RWPE1 (cell line): ENCODE results near the gene FSTL4.
A peak's percentile ranks its signal among the peaks of the same experiment; 100 is the strongest.

Experiments used
- CTCF ChIA-PET: fragments of 350-600 bp; sonication (Branson Sonifier 250); formaldehyde crosslinking; extraction: SDS; loops from one replicate; lab custom pipeline; 2021; lab: Yijun Ruan, JAX
- POLR2A ChIA-PET: fragments of 400-600 bp; formaldehyde crosslinking; extraction: SDS; loops from one replicate; lab custom pipeline; 2020; ENCODE audit warnings: antibody characterized with exemption; ENCODE audit not compliant: low non-redundant PET; lab: Yijun Ruan, JAX
- DNase-seq: peaks from one replicate; pipeline ENCODE4 v3.0.0; 2012; ENCODE audit warnings: low spot score
- H3K27ac ChIP-seq: fragments of 450-650 bp; 2 replicates; pipeline ENCODE4 v1.5.1; 2017
- TF ChIP-seq, protein P1 (sequence below): fragments of 450-650 bp; conservative IDR thresholded peaks from 2 replicates; pipeline ENCODE4 v1.5.1; 2017; ENCODE audit warnings: low read depth, mild to moderate bottlenecking

FSTL4 gene

DNA sequence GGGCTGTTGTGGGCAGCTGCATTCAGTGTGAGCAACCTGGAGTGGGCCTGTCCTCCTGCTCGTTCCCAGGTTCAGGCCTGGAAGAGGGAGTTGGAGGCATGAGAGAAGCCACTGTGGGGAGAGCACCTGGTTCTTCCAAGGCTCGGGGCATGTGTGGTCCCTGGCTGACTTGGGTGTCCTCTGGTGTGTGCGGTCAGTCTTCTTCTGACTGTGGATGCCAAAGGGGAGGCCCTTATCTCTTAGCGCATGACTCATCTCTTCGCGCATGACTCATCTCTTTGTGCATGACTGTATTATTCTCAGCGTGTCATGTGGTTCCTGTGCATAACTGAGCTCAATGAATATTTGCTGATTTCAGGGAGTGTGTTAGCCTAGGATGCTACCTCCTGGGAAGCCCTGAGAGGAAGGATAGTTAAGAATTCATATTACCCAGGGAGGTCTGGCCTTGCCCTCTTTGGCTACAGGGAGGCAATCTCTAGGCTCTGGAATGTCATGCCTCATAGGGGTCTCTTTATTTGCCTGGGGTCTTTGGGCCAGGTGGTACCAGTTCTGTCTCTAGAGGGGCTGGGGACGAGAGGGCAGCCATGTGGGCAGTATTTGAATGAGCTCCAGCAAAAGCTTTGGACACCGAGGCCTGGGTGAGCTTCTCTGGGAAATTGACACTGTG is 371.8 kb downstream of the FSTL4 start:
- TF ChIP-seq, protein P1, sequence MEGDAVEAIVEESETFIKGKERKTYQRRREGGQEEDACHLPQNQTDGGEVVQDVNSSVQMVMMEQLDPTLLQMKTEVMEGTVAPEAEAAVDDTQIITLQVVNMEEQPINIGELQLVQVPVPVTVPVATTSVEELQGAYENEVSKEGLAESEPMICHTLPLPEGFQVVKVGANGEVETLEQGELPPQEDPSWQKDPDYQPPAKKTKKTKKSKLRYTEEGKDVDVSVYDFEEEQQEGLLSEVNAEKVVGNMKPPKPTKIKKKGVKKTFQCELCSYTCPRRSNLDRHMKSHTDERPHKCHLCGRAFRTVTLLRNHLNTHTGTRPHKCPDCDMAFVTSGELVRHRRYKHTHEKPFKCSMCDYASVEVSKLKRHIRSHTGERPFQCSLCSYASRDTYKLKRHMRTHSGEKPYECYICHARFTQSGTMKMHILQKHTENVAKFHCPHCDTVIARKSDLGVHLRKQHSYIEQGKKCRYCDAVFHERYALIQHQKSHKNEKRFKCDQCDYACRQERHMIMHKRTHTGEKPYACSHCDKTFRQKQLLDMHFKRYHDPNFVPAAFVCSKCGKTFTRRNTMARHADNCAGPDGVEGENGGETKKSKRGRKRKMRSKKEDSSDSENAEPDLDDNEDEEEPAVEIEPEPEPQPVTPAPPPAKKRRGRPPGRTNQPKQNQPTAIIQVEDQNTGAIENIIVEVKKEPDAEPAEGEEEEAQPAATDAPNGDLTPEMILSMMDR = no peak
- H3K27ac ChIP-seq = peak overlapping the region; percentile 88
- ChIA-PET POLR2A (interaction anchor here (0.5 kb wide), 1 partner anchor 21 kb away, joined by 3 read pairs; no protein-coding TSS in a partner anchor), CTCF (interaction anchor here (0.6 to 2.0 kb wide), 3 partner anchors 13 to 138 kb away, joined by 3 to 4 read pairs (median 3); no protein-coding TSS in a partner anchor)
- peak; percentile 95 for DNase-seq

DNA sequence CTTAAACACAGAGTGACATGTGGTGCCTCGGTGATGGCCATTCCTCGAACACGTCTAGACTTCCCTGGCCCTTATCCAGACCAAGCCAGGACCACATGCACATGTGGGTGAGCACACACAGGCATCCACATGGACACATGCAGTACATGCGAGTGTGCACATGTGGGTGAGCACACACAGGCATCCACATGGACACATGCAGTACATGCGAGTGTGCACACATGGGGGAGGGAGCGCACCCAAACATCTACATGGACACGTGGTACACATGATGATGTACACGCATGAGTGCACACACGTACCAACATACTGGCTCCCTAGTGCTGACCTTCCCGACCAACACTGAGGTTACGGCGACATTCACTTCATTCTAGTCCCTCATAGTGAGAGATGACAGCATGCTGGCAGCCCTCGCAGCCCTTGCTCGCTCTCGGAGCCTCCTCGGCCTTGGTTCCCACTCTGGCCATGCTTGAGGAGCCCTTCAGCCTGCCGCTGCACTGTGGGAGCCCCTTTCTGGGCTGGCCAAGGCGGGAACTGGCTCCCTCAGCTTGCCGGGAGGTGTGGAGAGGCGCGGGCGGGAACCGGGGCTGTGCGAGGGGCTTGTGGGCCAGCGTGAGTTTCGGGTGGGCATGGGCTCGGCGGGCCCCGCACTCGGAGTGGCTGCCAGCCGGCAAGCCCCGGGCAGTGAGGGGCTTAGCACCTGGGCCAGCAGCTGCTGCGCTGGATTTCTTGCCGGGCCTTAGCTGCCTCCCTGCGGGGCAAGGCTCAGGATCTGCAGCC is 373.7 kb downstream of the FSTL4 start:
- POLR2A ChIA-PET = no interaction called here

DNA sequence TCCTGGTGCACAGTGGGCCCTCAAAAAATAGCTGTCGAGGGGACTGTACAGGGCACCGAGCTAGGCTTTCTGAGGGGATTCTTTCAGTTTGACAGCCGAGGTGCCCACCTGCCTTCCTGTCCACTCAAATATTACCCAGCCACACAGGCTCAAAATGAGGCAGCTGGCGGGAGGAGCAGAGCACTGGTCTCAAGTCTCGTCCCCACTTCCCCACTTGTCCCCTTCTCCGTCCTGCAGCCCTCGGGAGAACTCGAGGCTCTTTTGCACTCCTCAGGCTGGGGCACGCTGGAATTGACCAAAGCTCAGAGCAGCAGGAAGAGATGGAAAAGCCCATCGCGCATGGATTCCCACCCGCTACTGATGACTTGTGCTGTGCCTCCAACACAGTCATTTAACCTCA is 375.4 kb downstream of the FSTL4 start:
- ChIA-PET CTCF (no interaction called here), POLR2A (no interaction called here)
- TF ChIP-seq, protein P1 = no peak
- DNase-seq = no peak
- H3K27ac ChIP-seq = peak overlapping the region; percentile 46

More for the DNA sequence above, 373.7 kb downstream of the FSTL4 start:
- CTCF ChIA-PET = no interaction called here
- TF ChIP-seq, protein P1 = no peak
- H3K27ac ChIP-seq = peak overlapping the region; percentile 10; the same call in 1 of the 2 replicates
- DNase-seq = no peak

DNA sequence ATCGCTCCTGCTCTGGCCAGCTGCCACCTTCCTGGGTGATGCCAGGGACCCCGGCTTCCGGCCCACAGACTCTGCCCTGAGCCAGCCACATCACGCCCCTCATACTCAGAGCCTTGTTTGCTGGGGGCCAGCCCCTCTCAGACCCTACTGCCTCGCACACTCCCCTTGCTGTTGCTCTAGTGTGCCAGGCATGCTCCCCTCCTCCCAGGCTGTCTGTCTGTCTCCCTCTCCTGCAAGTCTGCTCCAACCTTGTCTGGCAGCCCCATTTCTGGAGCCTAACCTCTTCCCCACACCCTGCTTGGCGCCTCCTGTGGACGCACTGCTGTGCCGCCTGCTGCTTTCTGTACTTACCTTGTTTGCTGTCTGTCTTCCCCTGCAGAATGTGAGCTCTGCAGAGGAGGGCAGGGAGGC is 375.8 kb downstream of the FSTL4 start:
- CTCF ChIA-PET = interaction anchor here (0.6 kb wide), 1 partner anchor 125 kb away, joined by 3 read pairs; no protein-coding TSS in a partner anchor
- POLR2A ChIA-PET = no interaction called here
- TF ChIP-seq, protein P1 = no peak

DNA sequence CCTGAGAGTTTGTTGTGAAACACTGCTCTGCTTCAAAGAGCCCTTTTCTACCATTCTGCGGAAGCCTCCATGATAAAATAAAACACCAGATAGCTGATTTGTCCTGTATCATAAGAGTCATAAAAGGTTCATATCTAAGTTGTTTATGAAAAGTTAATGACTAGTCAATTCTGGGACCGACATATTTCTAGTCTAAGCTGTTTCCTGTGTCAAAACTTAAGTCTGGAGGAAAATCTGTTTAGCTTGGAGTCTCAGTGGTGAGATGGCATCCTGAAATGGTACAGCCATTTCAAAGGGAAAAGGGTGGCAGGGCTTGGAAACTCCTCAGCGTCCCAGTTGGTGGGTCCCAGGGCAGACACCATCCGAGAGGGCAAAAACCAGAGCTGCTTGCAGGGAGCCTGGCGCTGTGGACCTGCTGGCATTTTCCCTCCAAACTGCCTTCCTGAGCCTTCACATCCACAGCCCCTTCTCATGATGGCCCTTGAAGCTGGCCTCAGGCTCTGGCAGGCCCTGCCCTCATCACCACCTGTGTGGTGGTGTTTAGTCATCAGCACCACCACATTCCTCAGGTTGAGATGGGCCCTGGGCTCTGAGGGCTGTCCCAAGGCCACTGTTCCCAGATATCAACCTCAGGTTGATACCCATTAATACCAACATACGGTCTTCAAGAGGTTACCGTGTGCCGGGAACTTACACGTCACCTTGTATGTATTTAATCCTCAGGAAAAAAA is 376.5 kb downstream of the FSTL4 start:
- H3K27ac ChIP-seq = peak overlapping the region; percentile 46
- DNase-seq = peak; percentile 70
- CTCF ChIA-PET = interaction anchor here (0.6 to 0.7 kb wide), 3 partner anchors 16 to 894 kb away, joined by 3 to 5 read pairs (median 3); no protein-coding TSS in a partner anchor
- POLR2A ChIA-PET = no interaction called here
- TF ChIP-seq, protein P1 = no peak

More for the DNA sequence above, 375.8 kb downstream of the FSTL4 start:
- DNase-seq = no peak
- peak overlapping the region; percentile 46 for H3K27ac ChIP-seq

- ChIA-PET POLR2A (no interaction called here), CTCF (interaction anchor here (0.7 to 1.4 kb wide), 3 partner anchors 11 to 50 kb away, joined by 3 read pairs; no protein-coding TSS in a partner anchor)
- DNase-seq = no peak
- TF ChIP-seq, protein P1 = no peak
- H3K27ac ChIP-seq = no peak overlapping the region; the same call in 1 of the 2 replicates
Measured at GRCh38 chr5:133234911-133235310, 377.4 kb downstream of the FSTL4 start.
